HCT116 (cell line): ENCODE data around the gene BTBD6. TPM values are rescaled to one million over a fixed set of nuclear protein-coding genes. Genes with fewer than 3 reads are reported as not detected.

Source experiments
- ATAC-seq: fragments of 200-7000 bp; cut with Tn5 transposase; 2 replicates; pipeline ENCODE4 v1.9.1; 2020; ENCODE audit warnings: mild to moderate bottlenecking, moderate library complexity
- BruUV-seq: library from RNA; stranded (reverse); fragments of 400-500 nt; replicated peaks from 2 replicates; lab custom pipeline; 2021; lab: Mats Ljungman, UMichigan
- CTCF ChIA-PET: fragments of 300-600 bp; sonication (Branson Sonifier 250); formaldehyde crosslinking; loops from one replicate; lab custom pipeline; 2021; ENCODE audit warnings: antibody characterized with exemption; lab: Charles Lee
- POLR2A ChIA-PET: fragments of 300-600, 350-600 bp; sonication (Branson Sonifier 250); formaldehyde crosslinking; loops from one replicate; lab custom pipeline; 2021; ENCODE audit warnings: antibody characterized with exemption; lab: Charles Lee
- RAD21 ChIA-PET, 2 experiments: fragments of 300-600 bp; sonication (Branson Sonifier 250); formaldehyde crosslinking; loops; one replicate each; lab custom pipeline; 2023; ENCODE audit warnings: low total read pairs in 2 of 2; ENCODE audit not compliant: uncharacterized antibody in 2 of 2, unreplicated experiment in 2 of 2, low non-redundant PET in 1 of 2; lab: Charles Lee
- DNase-seq: peaks from one replicate; pipeline ENCODE4 v3.0.0-alpha.2; 2010; ENCODE audit warnings: low read depth, low spot score
- H2AFZ ChIP-seq: fragments of 200-600 bp; shearing (Covaris generic), sonication (generic); 2 replicates; pipeline ENCODE4 v1.6.1; 2017; ENCODE audit warnings: low read depth, mixed run types, mixed read lengths, antibody characterized with exemption, low read length; ENCODE audit not compliant: poor library complexity, severe bottlenecking
- H3K27ac ChIP-seq: 2 replicates; pipeline ENCODE4 v1.5.1; 2012; ENCODE audit warnings: low read depth, low read length
- H3K27me3 ChIP-seq: fragments of 200-600 bp; sonication (generic); 2 replicates; pipeline ENCODE4 v1.6.1; 2016; ENCODE audit warnings: mixed run types, low read length, mixed read lengths; ENCODE audit not compliant: insufficient read depth
- H3K36me3 ChIP-seq, 2 experiments: fragments of 200-500 bp in 1 of 2; fragments of 200-600 bp in 1 of 2; sonication (Bioruptor generic) in 1 of 2; sonication (generic) in 1 of 2; 2 replicates each; pipeline versions ENCODE4 v1.5.1 to v1.6.1; 2014 to 2016; ENCODE audit warnings: low read length in 2 of 2, inconsistent platforms in 1 of 2, mixed read lengths in 1 of 2, mixed run types in 1 of 2; ENCODE audit not compliant: insufficient read depth in 2 of 2, control insufficient read depth in 1 of 2
- H3K4me1 ChIP-seq, 2 experiments: fragments of 200-600 bp in 1 of 2; sonication (generic) in 1 of 2; 2 replicates each; pipeline versions ENCODE4 v1.5.1 to v1.6.1; 2012 to 2017; ENCODE audit warnings: low read length in 2 of 2, inconsistent platforms in 1 of 2, mild to moderate bottlenecking in 1 of 2, mixed read lengths in 1 of 2, mixed run types in 1 of 2, moderate library complexity in 1 of 2; ENCODE audit not compliant: insufficient read depth in 2 of 2, control insufficient read depth in 1 of 2
- H3K4me2 ChIP-seq: fragments of 200-600 bp; sonication (generic); 2 replicates; pipeline ENCODE4 v1.6.1; 2017; ENCODE audit warnings: mixed run types, low read length, mixed read lengths
- H3K4me3 ChIP-seq, 2 experiments: fragments of 200-600 bp in 1 of 2; sonication (generic) in 1 of 2; replicated peaks in 1 of 2; 2 replicates each; pipeline ENCODE4 v1.5.1; 2011 to 2016; ENCODE audit warnings: low read length in 2 of 2, control low read depth in 1 of 2, low read depth in 1 of 2, mild to moderate bottlenecking in 1 of 2, mixed read lengths in 1 of 2, mixed run types in 1 of 2
- H3K79me2 ChIP-seq: fragments of 200-600 bp; sonication (generic); 2 replicates; pipeline ENCODE4 v1.6.1; 2017; ENCODE audit warnings: mild to moderate bottlenecking, mixed run types, low read length, moderate library complexity, mixed read lengths; ENCODE audit not compliant: insufficient read depth
- H3K9ac ChIP-seq: fragments of 200-600 bp; sonication (generic); 2 replicates; pipeline ENCODE4 v1.6.1; 2016; ENCODE audit warnings: low read length, mixed read lengths
- H3K9me2 ChIP-seq: fragments of 200-600 bp; sonication (generic), shearing (Covaris generic); 2 replicates; pipeline ENCODE4 v1.6.1; 2017; ENCODE audit warnings: mixed run types, mild to moderate bottlenecking, moderate library complexity; ENCODE audit not compliant: insufficient read depth
- H3K9me3 ChIP-seq, 2 experiments: fragments of 200-500 bp in 1 of 2; fragments of 200-600 bp in 1 of 2; sonication (Bioruptor generic) in 1 of 2; sonication (generic) in 1 of 2; 2 replicates each; pipeline ENCODE4 v1.6.1; 2014 to 2017; ENCODE audit warnings: low read length in 2 of 2, mixed read lengths in 2 of 2, inconsistent platforms in 1 of 2, low read depth in 1 of 2, mild to moderate bottlenecking in 1 of 2, mixed run types in 1 of 2, moderate library complexity in 1 of 2; ENCODE audit not compliant: control insufficient read depth in 1 of 2, insufficient read depth in 1 of 2
- H4K20me1 ChIP-seq: fragments of 200-600 bp; sonication (generic), shearing (Covaris generic); 2 replicates; pipeline ENCODE4 v1.6.1; 2017; ENCODE audit warnings: mixed run types, mild to moderate bottlenecking, moderate library complexity; ENCODE audit not compliant: insufficient read depth
- ATF3 ChIP-seq: IDR thresholded peaks from 2 replicates; pipeline ENCODE4 v1.6.1; 2012
- CBX3 ChIP-seq: IDR thresholded peaks from 2 replicates; pipeline ENCODE4 v1.6.1; 2012; ENCODE audit warnings: low read depth
- CEBPB ChIP-seq: IDR thresholded peaks from 2 replicates; pipeline ENCODE4 v1.6.1; 2012; ENCODE audit warnings: low read depth
- ELF1 ChIP-seq: IDR thresholded peaks from 2 replicates; pipeline ENCODE4 v1.6.1; 2012; ENCODE audit warnings: low read depth, borderline replicate concordance
- EZH2 ChIP-seq: fragments of 200-600 bp; sonication (generic); IDR thresholded peaks from 2 replicates; pipeline ENCODE4 v1.6.1; 2017; ENCODE audit warnings: antibody characterized with exemption, mixed run types
- EZH2phosphoT487 ChIP-seq: fragments of 200-600 bp; IDR thresholded peaks from 2 replicates; pipeline ENCODE4 v1.6.1; 2018; ENCODE audit warnings: antibody characterized with exemption, borderline replicate concordance
- FOSL1 ChIP-seq: IDR thresholded peaks from 2 replicates; pipeline ENCODE4 v1.6.1; 2012; ENCODE audit warnings: low read depth
- JUND ChIP-seq: IDR thresholded peaks from 2 replicates; pipeline ENCODE4 v1.6.1; 2012
- MAX ChIP-seq: IDR thresholded peaks from 2 replicates; pipeline ENCODE4 v1.6.1; 2012
- POLR2A ChIP-seq: IDR thresholded peaks from 2 replicates; pipeline ENCODE4 v1.7.0; 2011; ENCODE audit warnings: borderline replicate concordance; ENCODE audit not compliant: insufficient read depth, insufficient read length; ENCODE audit errors: extremely low read depth
- POLR2AphosphoS5 ChIP-seq: IDR thresholded peaks from 2 replicates; pipeline ENCODE4 v1.6.1; 2011; ENCODE audit warnings: mild to moderate bottlenecking, low read depth, low read length, moderate library complexity
- RAD21 ChIP-seq: IDR thresholded peaks from 2 replicates; pipeline ENCODE4 v1.6.1; 2012; ENCODE audit warnings: low read depth, mild to moderate bottlenecking
- REST ChIP-seq: IDR thresholded peaks from 2 replicates; pipeline ENCODE4 v1.6.1; 2012; ENCODE audit warnings: low read depth
- SIN3A ChIP-seq: IDR thresholded peaks from 2 replicates; pipeline ENCODE4 v1.6.1; 2012; ENCODE audit warnings: low read depth
- SP1 ChIP-seq: IDR thresholded peaks from 2 replicates; pipeline ENCODE4 v1.6.1; 2012; ENCODE audit warnings: low read depth
- YY1 ChIP-seq: IDR thresholded peaks from 2 replicates; pipeline ENCODE4 v1.6.1; 2011; ENCODE audit warnings: low read length, low read depth, moderate library complexity, mild to moderate bottlenecking; ENCODE audit not compliant: insufficient replicate concordance; ENCODE audit errors: extremely low read depth
- ZBTB33 ChIP-seq: IDR thresholded peaks from 2 replicates; pipeline ENCODE4 v1.6.1; 2011; ENCODE audit warnings: mild to moderate bottlenecking, low read length, moderate library complexity; ENCODE audit not compliant: insufficient replicate concordance; ENCODE audit errors: extremely low read depth
- ZFX ChIP-seq: fragments of 450-650 bp; IDR thresholded peaks from 2 replicates; pipeline ENCODE4 v1.6.1; 2017
- ZNF274 ChIP-seq: fragments of 200-500 bp; sonication (Bioruptor generic); IDR thresholded peaks from 2 replicates; pipeline ENCODE4 v1.6.1; 2014; ENCODE audit warnings: mild to moderate bottlenecking, low read depth, low read length, inconsistent platforms
- intact Hi-C: fragments of 100-400 bp; cut with micrococcal nuclease; formaldehyde crosslinking; loops from 2 replicates; pipeline ENCODE4 v1.10.0; 2022
- total RNA-seq: library from RNA; stranded (reverse); gene quantifications from one replicate; pipeline ENCODE4 v1.2.1, GENCODE V29; 2021; ENCODE audit not compliant: unreplicated experiment
- TF ChIP-seq, protein P1 (sequence below), 3 experiments: fragments of 200-600 bp in 1 of 3; sonication (generic) in 1 of 3; IDR thresholded peaks in 2 of 3; conservative IDR thresholded peaks in 1 of 3; 2 replicates each; pipeline ENCODE4 v1.5.1; 2012 to 2017; ENCODE audit warnings: low read depth in 2 of 3, low read length in 2 of 3, antibody characterized with exemption in 1 of 3, borderline replicate concordance in 1 of 3, control low read depth in 1 of 3, mild to moderate bottlenecking in 1 of 3, mixed read lengths in 1 of 3, mixed run types in 1 of 3, moderate library complexity in 1 of 3; ENCODE audit not compliant: insufficient read depth in 1 of 3

The BTBD6 gene
- total RNA-seq, 1 experiment from 2014 or later, result 35.9 TPM

GRCh38 chr14:105220699-105221597 lies 27.4 kb upstream of the BTBD6 start:
- ChIA-PET RAD21 (no interaction called here), CTCF (no interaction called here), POLR2A (no interaction called here)
- H4K20me1 ChIP-seq, result no peaks in the 10 kb centered on the region
- H3K79me2 ChIP-seq, result no peaks in the 10 kb centered on the region
- peaks cover 7 to 10% of the 10 kb centered on the region in 2 experiments; a peak in 3 of 4 replicates for H3K36me3 ChIP-seq
- no peaks in the 10 kb centered on the region for H3K9me3 ChIP-seq
- intact Hi-C loops, result no loop called here
- no peak overlapping the region for H3K27ac ChIP-seq
- ATAC-seq (no peak), DNase-seq (no peak)
- no peaks in the 10 kb centered on the region for H3K9me2 ChIP-seq
- BruUV-seq, result no TSS peak
- no peaks in the 10 kb centered on the region for H3K27me3 ChIP-seq
- TF ChIP-seq RAD21 (no peak), POLR2A (no peak), ELF1 (no peak), ATF3 (no peak), EZH2 (no peak), ZBTB33 (no peak), YY1 (no peak), SP1 (no peak), ZNF274 (no peak), MAX (no peak), FOSL1 (no peak), CBX3 (no peak), EZH2phosphoT487 (no peak), CEBPB (no peak), REST (no peak), ZFX (no peak), SIN3A (no peak), JUND (no peak), POLR2AphosphoS5 (no peak)
- TF ChIP-seq, protein P1, sequence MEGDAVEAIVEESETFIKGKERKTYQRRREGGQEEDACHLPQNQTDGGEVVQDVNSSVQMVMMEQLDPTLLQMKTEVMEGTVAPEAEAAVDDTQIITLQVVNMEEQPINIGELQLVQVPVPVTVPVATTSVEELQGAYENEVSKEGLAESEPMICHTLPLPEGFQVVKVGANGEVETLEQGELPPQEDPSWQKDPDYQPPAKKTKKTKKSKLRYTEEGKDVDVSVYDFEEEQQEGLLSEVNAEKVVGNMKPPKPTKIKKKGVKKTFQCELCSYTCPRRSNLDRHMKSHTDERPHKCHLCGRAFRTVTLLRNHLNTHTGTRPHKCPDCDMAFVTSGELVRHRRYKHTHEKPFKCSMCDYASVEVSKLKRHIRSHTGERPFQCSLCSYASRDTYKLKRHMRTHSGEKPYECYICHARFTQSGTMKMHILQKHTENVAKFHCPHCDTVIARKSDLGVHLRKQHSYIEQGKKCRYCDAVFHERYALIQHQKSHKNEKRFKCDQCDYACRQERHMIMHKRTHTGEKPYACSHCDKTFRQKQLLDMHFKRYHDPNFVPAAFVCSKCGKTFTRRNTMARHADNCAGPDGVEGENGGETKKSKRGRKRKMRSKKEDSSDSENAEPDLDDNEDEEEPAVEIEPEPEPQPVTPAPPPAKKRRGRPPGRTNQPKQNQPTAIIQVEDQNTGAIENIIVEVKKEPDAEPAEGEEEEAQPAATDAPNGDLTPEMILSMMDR (IDR thresholded peaks at IDR 0.05 in 2 of 3, conservative IDR thresholded peaks at IDR 0.05 in 1 of 3; ENCODE audit: borderline replicate concordance in 1 of 3, insufficient read depth in 1 of 3, low read depth in 2 of 3, low read length in 2 of 3), result no peak
- H3K4me1 ChIP-seq, result no peaks in the 10 kb centered on the region
- H3K4me2 ChIP-seq, result no peak overlapping the region
- no peak overlapping the region for H3K9ac ChIP-seq
- no peak overlapping the region for H2AFZ ChIP-seq
- H3K4me3 ChIP-seq, result no peak overlapping the region
